Neuron (in vitro differentiated cells): ENCODE data around the gene SRSF4.
"Not testable (repeated sequence)": the region's sequence is repeated elsewhere in the genome, so short reads cannot be mapped to it uniquely, and the experiment has no call there.

Experiments used
- H2AFZ ChIP-seq: one replicate; pipeline ENCODE4 v1.6.1; 2013; ENCODE audit warnings: low read depth, mild to moderate bottlenecking, inconsistent platforms, low read length, moderate library complexity
- H3K27me3 ChIP-seq: one replicate; pipeline ENCODE4 v1.6.1; 2013; ENCODE audit warnings: low read length; ENCODE audit not compliant: insufficient read depth
- H3K36me3 ChIP-seq: one replicate; pipeline ENCODE4 v1.6.1; 2013; ENCODE audit warnings: low read length; ENCODE audit not compliant: insufficient read depth
- H3K4me1 ChIP-seq: one replicate; pipeline ENCODE4 v1.6.1; 2013; ENCODE audit warnings: low read length; ENCODE audit not compliant: insufficient read depth
- H3K4me3 ChIP-seq: 2 replicates; pipeline ENCODE4 v1.5.1; 2013; ENCODE audit warnings: mild to moderate bottlenecking, low read length, moderate library complexity
- H3K9me3 ChIP-seq: one replicate; pipeline ENCODE4 v1.6.1; 2013; ENCODE audit warnings: low read length

The SRSF4 gene

DNA sequence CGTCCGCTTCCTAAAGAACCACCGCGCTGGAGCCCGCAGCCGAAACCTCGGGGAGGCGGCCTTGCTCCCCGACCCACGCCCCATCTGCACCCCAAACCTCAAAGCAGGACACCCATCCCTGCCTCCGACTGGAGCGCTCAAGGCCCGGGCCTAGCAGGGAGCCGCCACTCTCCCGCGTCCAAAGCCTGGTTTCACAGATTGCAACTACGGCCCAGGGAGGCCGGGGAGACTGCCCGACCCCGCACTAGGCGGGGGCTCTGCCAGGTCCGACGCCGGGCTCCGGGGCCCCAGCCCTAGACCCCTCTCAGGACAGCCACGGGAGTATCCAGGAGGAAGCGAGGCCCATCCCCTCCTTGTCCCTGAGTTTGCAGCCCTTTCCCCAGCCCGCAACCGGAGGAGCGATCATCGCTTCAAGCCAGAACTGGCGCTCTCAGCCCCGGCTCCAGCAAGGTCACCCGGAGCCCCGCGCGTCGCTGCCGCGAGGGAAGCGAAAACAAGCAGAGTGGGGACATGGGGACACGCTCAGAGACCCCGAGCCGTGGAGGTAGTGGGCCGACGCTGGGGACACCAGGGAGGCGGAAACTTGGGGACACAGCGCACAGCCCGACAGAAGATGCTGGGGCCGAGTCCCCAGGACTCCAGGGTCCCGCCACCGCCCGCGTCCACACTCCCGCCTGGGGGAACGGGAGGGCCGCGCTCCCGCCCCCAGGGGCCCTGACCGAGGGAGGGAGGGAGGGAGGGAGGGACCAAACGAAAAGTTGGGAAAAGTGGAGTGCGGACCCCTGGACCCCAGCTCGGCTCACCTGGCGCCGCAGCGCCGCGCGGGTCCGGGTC lies 58.4 kb downstream of the SRSF4 start:
- H3K27me3 ChIP-seq: no peaks in the 10 kb centered on the region
- peaks cover 9% of the 10 kb centered on the region for H3K4me1 ChIP-seq
- H3K36me3 ChIP-seq: peaks cover 16% of the 10 kb centered on the region
- H2AFZ ChIP-seq: no peak overlapping the region
- H3K9me3 ChIP-seq: no peaks in the 10 kb centered on the region
- H3K4me3 ChIP-seq: no peak overlapping the region

DNA sequence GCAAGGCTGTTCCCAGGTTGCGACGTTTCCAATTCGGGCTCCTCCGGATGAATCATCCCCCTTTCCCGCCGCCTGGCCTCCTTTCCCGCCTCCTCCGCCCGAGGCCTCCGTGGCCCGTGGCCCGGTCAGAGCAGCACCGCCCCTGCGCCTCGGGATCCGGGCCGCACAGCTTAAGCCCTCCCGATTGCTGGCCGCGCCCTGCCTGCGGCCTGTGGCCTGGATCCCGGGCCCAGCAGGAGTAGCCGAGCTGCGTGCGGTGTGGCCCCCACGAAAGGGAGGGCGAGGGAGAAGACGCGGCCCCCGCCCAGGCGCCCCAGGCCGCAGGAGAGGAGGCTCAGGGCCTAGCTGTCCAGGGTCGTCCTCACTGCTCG lies 59.0 kb downstream of the SRSF4 start:
- no peak overlapping the region for H2AFZ ChIP-seq
- no peaks in the 10 kb centered on the region for H3K27me3 ChIP-seq
- peaks cover 19% of the 10 kb centered on the region for H3K36me3 ChIP-seq
- no peaks in the 10 kb centered on the region for H3K9me3 ChIP-seq
- no peak overlapping the region for H3K4me3 ChIP-seq
- H3K4me1 ChIP-seq: peaks cover 9% of the 10 kb centered on the region

DNA sequence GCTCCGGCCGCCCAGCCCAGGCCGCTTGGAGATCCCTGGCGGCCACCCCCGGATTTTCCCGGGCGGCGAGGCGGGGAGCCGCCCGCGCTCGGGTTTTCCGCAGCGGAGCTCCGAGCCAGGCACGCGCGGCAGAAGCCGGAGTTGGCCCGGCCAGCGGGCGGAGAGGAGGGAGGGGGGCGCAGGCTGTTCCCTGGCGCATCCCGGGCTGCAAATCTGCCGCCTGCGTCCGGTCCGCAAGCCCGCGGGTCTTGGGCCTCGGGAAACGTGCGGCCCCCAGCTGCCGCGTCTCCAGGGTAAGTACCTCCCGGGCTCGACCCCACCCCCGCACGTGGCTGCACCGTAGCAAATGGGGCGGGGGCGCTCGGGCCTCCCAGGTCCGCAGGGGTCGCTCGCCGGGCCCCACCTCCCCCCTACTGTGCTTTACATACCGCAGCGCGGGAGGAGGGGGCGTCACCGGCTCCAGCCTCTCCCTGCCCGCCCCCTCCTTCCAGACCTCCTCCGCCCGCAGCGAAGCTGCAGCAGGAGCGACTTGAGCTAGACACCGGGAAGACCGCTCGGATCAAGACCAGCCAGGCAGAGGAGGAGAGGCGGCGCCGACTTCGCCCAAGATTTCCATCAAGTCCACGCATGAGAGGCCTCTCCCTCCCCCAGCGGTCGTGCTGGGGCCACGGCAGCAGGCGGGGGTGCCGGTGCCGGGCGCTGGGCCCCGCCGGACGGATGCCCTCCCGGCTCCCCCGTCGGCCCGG lies 59.6 kb downstream of the SRSF4 start:
- H3K4me1 ChIP-seq: peaks cover 9% of the 10 kb centered on the region
- peaks cover 25% of the 10 kb centered on the region for H3K36me3 ChIP-seq
- no peak overlapping the region for H2AFZ ChIP-seq
- H3K27me3 ChIP-seq: no peaks in the 10 kb centered on the region
- H3K9me3 ChIP-seq: no peaks in the 10 kb centered on the region
- no peak overlapping the region for H3K4me3 ChIP-seq

DNA sequence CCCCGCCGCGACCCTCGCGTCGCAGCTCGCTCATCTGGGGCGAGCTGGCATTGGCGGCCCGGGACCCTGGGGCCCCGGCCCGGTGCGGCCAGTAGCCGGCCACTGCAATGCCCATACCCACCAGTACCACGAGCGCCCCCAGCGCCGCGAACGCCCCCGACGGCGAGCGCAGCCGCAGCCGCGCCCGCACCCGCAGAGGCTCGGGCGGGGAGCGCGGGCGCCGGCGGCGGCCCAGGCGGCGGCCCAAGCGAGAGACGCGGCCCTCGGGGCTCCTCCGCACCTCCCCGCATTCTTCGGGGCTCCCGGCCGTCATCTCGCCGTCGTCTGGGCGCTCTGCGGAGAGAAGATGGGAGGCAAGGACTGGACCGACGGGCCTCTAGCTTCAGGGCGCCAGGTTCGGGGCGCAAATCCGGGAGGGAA lies 60.2 kb downstream of the SRSF4 start:
- H3K36me3 ChIP-seq: peaks cover 29% of the 10 kb centered on the region
- H3K4me3 ChIP-seq: no peak overlapping the region
- no peaks in the 10 kb centered on the region for H3K27me3 ChIP-seq

DNA sequence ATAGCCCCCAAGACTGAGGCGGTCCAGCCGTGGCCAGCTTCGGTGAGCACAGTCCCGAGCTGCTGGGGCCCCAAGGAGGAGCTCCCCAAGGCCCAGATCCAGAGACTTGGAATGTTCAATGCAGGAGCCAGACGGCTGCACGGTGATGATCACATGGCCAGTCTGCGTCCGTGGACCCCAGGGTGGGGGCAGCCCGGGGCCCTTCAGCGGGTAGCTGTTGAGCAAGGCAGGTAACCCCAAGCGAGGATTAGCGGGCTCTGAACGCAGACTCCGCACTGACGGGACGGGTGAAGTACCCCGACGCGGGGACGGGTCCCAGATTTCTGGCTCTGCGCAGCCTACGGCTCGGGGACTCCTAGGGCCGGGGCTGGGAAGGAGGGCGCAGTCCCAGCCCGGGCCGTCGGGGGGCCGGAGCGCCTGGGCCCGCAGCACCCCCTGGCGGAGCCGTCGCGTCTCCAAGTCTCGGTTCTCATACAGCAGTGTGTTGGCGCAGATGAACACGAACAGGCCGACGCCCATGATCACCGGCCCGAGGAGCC lies 60.7 kb downstream of the SRSF4 start:
- H3K4me1 ChIP-seq: peaks cover 9% of the 10 kb centered on the region
- peaks cover 33% of the 10 kb centered on the region for H3K36me3 ChIP-seq
- H3K4me3 ChIP-seq: no peak overlapping the region
- no peaks in the 10 kb centered on the region for H3K9me3 ChIP-seq
- H3K27me3 ChIP-seq: no peaks in the 10 kb centered on the region
- no peak overlapping the region for H2AFZ ChIP-seq

More for the DNA sequence above, 60.2 kb downstream of the SRSF4 start:
- no peaks in the 10 kb centered on the region for H3K9me3 ChIP-seq
- H2AFZ ChIP-seq: no peak overlapping the region
- H3K4me1 ChIP-seq: peaks cover 9% of the 10 kb centered on the region

DNA sequence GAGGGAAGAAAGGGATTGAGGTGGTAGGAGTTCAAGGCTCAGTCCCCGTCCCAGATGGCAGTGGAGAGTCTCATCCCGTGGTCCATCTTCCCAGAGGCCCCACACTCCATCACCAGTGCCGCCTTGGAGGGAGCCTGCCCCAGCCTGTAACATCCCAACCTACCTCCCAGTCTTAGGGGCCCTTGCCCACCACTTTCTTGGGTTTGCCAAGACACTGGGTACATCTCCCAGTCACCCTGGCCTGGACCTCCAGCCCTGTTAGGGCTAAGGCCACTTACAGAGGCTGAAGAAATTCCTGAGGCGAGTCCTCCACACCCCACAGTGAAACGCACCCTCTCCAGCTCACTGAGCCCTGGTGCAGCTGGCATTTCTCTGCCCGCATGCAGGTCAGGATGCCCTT lies 61.3 kb downstream of the SRSF4 start:
- Histone ChIP-seq H3K27me3 (no peaks in the 10 kb centered on the region), H3K4me1 (peaks cover 8% of the 10 kb centered on the region), H2AFZ (no peak overlapping the region), H3K9me3 (no peaks in the 10 kb centered on the region), H3K36me3 (peaks cover 39% of the 10 kb centered on the region), H3K4me3 (no peak overlapping the region)

DNA sequence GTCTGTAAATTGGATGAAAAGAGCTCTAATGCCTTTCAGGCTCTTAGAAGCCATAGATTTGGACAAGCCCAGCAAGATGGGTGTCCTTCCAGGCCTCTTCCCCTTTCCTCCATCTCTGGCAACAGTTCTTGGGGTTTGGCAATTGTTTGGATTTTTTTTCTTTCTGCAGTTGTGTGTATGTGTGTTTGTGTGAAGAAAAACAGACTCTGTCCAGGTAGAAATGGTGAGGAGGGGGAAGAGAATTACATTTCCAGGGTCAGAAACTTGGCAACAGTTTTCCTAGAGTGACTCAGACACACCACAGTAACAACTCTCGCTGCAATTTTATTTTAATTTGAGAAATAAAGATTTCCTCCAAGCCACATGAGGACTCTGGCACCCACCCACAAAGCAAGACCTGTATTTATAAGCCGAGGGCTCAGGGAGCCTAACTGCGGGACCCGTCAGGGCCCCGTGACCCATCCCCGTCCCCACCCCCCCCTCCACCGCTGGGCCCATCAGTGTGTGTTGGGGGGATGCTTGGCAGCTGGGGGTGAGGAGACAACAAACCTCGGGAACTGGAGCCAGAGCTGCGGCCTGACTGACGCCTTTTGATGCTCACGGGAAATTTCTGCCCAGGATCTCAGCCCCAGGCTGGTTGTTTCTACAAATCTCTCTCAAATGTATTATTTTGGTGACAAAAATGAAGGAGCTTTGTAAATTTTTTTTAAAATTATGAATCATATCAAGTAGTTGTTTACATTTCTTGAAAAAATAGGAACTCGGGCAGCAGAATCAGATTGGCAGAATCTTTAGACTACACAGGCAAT lies 62.4 kb downstream of the SRSF4 start:
- Histone ChIP-seq H2AFZ (no peak overlapping the region), H3K36me3 (peaks cover 42% of the 10 kb centered on the region), H3K9me3 (no peaks in the 10 kb centered on the region), H3K27me3 (no peaks in the 10 kb centered on the region), H3K4me3 (no peak overlapping the region), H3K4me1 (peaks cover under 1% of the 10 kb centered on the region)

DNA sequence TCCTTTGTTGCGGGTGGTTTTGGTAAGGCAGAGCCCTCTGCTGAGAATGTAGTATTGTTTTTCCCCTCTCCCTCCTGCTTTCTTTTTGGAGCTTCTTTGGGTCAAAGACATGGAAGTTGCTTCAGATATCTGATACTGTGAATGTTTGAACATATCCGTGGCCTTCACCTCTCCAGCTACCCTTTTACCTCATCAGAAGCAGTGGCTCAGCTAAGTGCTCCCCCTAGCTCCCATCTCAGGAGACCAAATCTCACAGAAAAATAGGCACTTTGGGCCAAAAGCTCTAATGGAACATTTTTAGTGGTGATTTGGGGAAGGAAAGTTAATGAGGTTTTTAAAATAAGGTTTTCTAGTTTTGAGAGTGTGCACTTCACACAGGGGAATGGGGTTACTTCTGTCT lies 64.3 kb downstream of the SRSF4 start:
- H2AFZ ChIP-seq: no peak overlapping the region
- no peaks in the 10 kb centered on the region for H3K9me3 ChIP-seq
- H3K27me3 ChIP-seq: no peaks in the 10 kb centered on the region
- no peaks in the 10 kb centered on the region for H3K4me1 ChIP-seq
- H3K36me3 ChIP-seq: peaks cover 59% of the 10 kb centered on the region
- H3K4me3 ChIP-seq: no peak overlapping the region

DNA sequence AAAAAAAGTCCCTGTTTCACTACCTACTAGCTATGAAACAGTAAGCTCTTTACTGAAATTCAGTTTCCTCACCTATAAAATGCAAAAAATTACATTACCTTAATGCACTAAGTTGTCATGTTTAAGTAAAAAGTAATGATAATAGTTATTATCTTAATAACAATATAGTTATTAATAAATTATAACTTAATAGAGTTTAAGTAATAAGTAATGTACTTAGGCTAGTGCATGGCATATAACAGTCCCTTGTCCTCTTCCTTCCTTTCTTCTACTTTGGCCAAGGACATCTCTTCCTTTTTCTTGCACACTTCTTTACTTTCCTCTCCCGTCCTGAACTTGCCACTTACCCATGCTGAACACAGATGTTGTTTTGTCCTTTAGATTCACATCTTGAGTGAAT lies 67.0 kb downstream of the SRSF4 start:
- H3K4me1 ChIP-seq: no peaks in the 10 kb centered on the region
- H3K4me3 ChIP-seq: no peak overlapping the region
- H3K27me3 ChIP-seq: no peaks in the 10 kb centered on the region
- peaks cover 66% of the 10 kb centered on the region for H3K36me3 ChIP-seq
- H3K9me3 ChIP-seq: no peaks in the 10 kb centered on the region
- H2AFZ ChIP-seq: no peak overlapping the region

DNA sequence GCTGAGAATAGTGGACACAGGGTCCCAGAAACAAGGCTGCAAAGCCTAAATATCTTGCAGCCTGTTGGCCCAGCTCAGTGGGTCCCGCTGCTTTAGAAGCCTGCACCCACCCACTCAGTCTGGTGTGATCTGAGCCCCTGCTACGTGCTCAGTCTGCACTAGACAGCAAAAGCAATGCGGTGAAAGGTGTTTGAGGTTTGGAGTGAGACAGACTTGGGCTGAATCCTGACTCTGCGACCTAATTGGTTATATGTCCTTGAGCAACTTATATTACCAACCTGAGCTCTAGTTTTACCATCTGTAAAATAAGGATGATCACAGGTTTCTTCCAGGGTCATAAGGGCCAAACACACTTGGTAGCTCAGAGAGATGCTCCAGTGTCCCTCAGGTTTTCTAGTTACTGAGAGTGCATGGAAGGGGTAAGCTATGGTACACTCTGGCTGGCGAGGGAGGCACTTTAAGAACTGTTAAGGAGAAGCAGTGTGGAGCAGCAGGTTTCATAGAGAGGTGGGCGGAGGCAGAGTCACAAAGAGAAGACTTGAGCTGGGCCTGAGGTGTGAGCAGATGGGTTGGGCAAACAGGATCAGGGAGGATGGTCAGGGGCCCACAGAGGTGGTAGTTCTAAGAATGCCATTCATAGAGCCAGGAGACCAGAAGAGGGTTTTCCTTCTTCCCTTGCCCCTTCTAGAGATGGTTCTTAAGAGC lies 68.1 kb downstream of the SRSF4 start:
- Histone ChIP-seq H3K4me3 (no peak overlapping the region), H3K9me3 (no peaks in the 10 kb centered on the region), H2AFZ (no peak overlapping the region), H3K4me1 (no peaks in the 10 kb centered on the region), H3K27me3 (no peaks in the 10 kb centered on the region), H3K36me3 (peaks cover 67% of the 10 kb centered on the region)

DNA sequence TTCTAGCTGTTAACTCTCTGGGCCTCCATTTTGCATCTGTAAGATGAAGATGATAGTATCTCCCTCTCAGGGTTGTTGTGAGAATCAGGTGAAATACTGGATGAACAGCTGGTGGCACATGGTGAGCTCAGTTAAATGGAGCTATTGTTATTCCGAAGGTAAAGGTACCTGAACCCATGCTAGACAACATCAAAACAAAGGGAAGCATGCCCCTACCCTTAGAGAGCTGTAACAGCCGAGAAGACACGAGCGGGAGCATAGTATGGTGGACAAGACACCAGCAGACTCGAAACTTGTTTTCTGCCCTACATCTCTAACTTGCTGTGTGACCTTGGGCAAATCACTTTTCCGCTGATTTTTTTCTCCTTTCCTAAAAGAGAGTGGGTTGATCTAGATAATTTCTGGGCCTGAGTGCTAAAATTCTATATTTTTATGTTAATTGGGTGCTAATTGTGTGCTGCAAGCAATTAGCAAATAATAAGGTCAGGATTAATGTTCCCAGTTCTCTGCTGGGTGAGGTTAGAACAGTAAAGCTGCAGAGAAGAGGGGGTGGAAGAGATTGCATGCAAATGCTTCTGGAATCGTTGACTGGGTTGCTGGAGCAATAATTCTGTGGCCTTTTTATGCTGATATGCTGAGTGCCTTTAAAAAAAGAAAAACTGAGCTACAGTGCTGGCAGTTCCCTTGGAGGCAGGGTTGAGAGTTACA lies 68.8 kb downstream of the SRSF4 start:
- H3K36me3 ChIP-seq: peaks cover 63% of the 10 kb centered on the region

DNA sequence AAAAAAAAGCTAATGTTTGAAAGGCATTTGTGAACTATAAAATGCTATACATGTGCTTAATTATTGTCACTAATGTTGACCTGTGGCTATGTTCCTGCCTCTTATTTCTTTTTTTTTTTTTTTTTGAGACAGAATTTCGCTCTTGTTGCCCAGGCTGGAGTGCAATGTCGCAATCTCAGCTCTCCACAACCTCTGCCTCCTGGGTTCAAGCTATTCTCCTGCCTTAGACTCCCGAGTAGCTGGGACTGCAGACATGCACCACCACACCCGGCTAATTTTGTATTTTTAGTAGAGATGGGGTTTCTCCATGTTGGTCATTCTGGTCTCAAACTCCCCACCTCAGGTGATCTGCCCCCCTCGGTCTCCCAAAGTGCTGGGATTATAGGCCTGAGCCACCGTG lies 73.7 kb downstream of the SRSF4 start:
- H3K4me1 ChIP-seq, H3K4me3 ChIP-seq, H2AFZ ChIP-seq, H3K27me3 ChIP-seq, H3K9me3 ChIP-seq: not testable (repeated sequence)
- H3K36me3 ChIP-seq: peaks cover 26% of the 10 kb centered on the region

More for the DNA sequence above, 68.8 kb downstream of the SRSF4 start:
- no peaks in the 10 kb centered on the region for H3K27me3 ChIP-seq
- H3K4me3 ChIP-seq: no peak overlapping the region
- no peaks in the 10 kb centered on the region for H3K4me1 ChIP-seq
- H2AFZ ChIP-seq: no peak overlapping the region
- no peaks in the 10 kb centered on the region for H3K9me3 ChIP-seq
